Measurements from ENCODE around the gene COL28A1. TPM values are rescaled to one million over a fixed set of nuclear protein-coding genes. Genes with fewer than 3 reads are reported as not detected.

Gene COL28A1
- total RNA-seq, 1 donor from 2014 or later, result 0.16 TPM

GRCh38 chr7:7427363-7427762 lies 108.3 kb downstream of the COL28A1 start:
- CTCF ChIA-PET, result no interaction called here
- Mint-ChIP-seq H3K36me3 (ENCODE audit: low read depth) (no peaks in the 10 kb centered on the region), H3K4me3 (no peak overlapping the region), H3K9me3 (no peaks in the 10 kb centered on the region), H3K27me3 (peaks cover 7% of the 10 kb centered on the region), H3K27ac (no peak overlapping the region), H3K4me1 (peaks cover 6% of the 10 kb centered on the region)
- no peak for TF ChIP-seq CTCF (IDR thresholded peaks at IDR 0.05)
- ATAC-seq (ENCODE audit: low read depth) (no peak), DNase-seq (no peak)
- POLR2A ChIA-PET, result no interaction called here
- intact Hi-C loops (cut with micrococcal nuclease), result no loop called here

GRCh38 chr7:7426676-7427075 lies 109.0 kb downstream of the COL28A1 start:
- DNase-seq (no peak), ATAC-seq (ENCODE audit: low read depth) (no peak)
- Mint-ChIP-seq H3K27me3 (peaks cover 7% of the 10 kb centered on the region), H3K4me3 (no peak overlapping the region), H3K27ac (no peak overlapping the region), H3K9me3 (no peaks in the 10 kb centered on the region), H3K36me3 (ENCODE audit: low read depth) (no peaks in the 10 kb centered on the region), H3K4me1 (peaks cover 6% of the 10 kb centered on the region)
- no peak for TF ChIP-seq CTCF (IDR thresholded peaks at IDR 0.05)
- intact Hi-C loops (cut with micrococcal nuclease), result no loop called here
- CTCF ChIA-PET, result no interaction called here
- POLR2A ChIA-PET, result no interaction called here

GRCh38 chr7:7425321-7425720 lies 110.4 kb downstream of the COL28A1 start:
- no peaks in the 10 kb centered on the region for H3K9me3 Mint-ChIP-seq
- no peak for ATAC-seq (ENCODE audit: low read depth)
- no peak overlapping the region for H3K27ac Mint-ChIP-seq
- CTCF ChIA-PET, result interaction anchor here (0.6 to 2.2 kb wide), 6 partner anchors 26 to 322 kb away, joined by 3 to 20 read pairs (median 4); no protein-coding TSS in a partner anchor
- DNase-seq, result no peak
- no peak overlapping the region for H3K4me3 Mint-ChIP-seq
- peaks cover 3% of the 10 kb centered on the region for H3K27me3 Mint-ChIP-seq
- peaks cover 6% of the 10 kb centered on the region for H3K4me1 Mint-ChIP-seq
- no peaks in the 10 kb centered on the region for H3K36me3 Mint-ChIP-seq (ENCODE audit: low read depth)
- TF ChIP-seq CTCF (IDR thresholded peaks at IDR 0.05), result no peak
- intact Hi-C loops (cut with micrococcal nuclease), result loop anchor here (2.0 kb wide), 1 partner anchor 115 kb away; no protein-coding TSS in a partner anchor
- POLR2A ChIA-PET, result no interaction called here

GRCh38 chr7:7424151-7424873 lies 111.4 kb downstream of the COL28A1 start:
- Mint-ChIP-seq H3K4me1 (peaks cover 6% of the 10 kb centered on the region), H3K9me3 (no peaks in the 10 kb centered on the region), H3K4me3 (peak overlapping the region; percentile 86), H3K27me3 (no peaks in the 10 kb centered on the region), H3K27ac (peak overlapping the region; percentile 37), H3K36me3 (ENCODE audit: low read depth) (no peaks in the 10 kb centered on the region)
- intact Hi-C loops (cut with micrococcal nuclease), result loop anchor here (1.0 to 2.0 kb wide), 5 partner anchors 116 to 872 kb away; partner anchors contain the start of gene C1GALT1
- no peak for DNase-seq
- ChIA-PET POLR2A (interaction anchor here (0.6 to 1.5 kb wide), 3 partner anchors 93 to 242 kb away, joined by 3 to 5 read pairs (median 3); partner anchors contain the start of genes C1GALT1 and UMAD1), CTCF (interaction anchor here (0.5 to 2.6 kb wide), 11 partner anchors 11 to 793 kb away, joined by 3 to 20 read pairs (median 3); no protein-coding TSS in a partner anchor)
- ATAC-seq (ENCODE audit: low read depth), result peak; percentile 75
- TF ChIP-seq CTCF (IDR thresholded peaks at IDR 0.05), result no peak

- no peaks in the 10 kb centered on the region for H3K9me3 Mint-ChIP-seq
- intact Hi-C loops (cut with micrococcal nuclease), result no loop called here
- DNase-seq, result no peak
- POLR2A ChIA-PET, result no interaction called here
- no peaks in the 10 kb centered on the region for H3K27me3 Mint-ChIP-seq
- H3K27ac Mint-ChIP-seq, result no peak overlapping the region
- TF ChIP-seq CTCF (IDR thresholded peaks at IDR 0.05), result no peak
- CTCF ChIA-PET, result interaction anchor here (1.2 to 2.6 kb wide), 6 partner anchors 18 to 768 kb away, joined by 3 to 9 read pairs (median 4); no protein-coding TSS in a partner anchor
- no peak for ATAC-seq (ENCODE audit: low read depth)
- H3K4me1 Mint-ChIP-seq, result peaks cover 12% of the 10 kb centered on the region
- no peak overlapping the region for H3K4me3 Mint-ChIP-seq
- H3K36me3 Mint-ChIP-seq (ENCODE audit: low read depth), result no peaks in the 10 kb centered on the region
Observed at GRCh38 chr7:7422641-7423040, 113.0 kb downstream of the COL28A1 start.
